Uterus (tissue), 4 donors: ENCODE data around the gene FANCL. TPM values are rescaled to one million over a fixed set of nuclear protein-coding genes. Genes with fewer than 3 reads are reported as not detected.

Experiments
- DNase-seq, 2 donors: peaks; one replicate each; pipeline ENCODE4 v3.0.0-alpha.2; 2019 to 2020
- H3K27ac ChIP-seq, 2 donors: fragments of 200-600 bp; sonication (generic); 1 replicate in 1 of 2; 2 replicates in 1 of 2; pipeline ENCODE4 v1.5.1; 2016 to 2018
- H3K27me3 ChIP-seq, 2 donors: fragments of 200-600 bp; sonication (generic); one replicate each; pipeline ENCODE4 v1.5.1; 2018 to 2019; ENCODE audit warnings: control low read depth in 1 of 2
- H3K36me3 ChIP-seq, 2 donors: fragments of 200-600 bp; sonication (generic); one replicate each; pipeline ENCODE4 v1.5.1; 2019; ENCODE audit warnings: control low read depth in 1 of 2
- H3K4me1 ChIP-seq, 2 donors: fragments of 200-600 bp; sonication (generic); one replicate each; pipeline ENCODE4 v1.5.1; 2018 to 2019; ENCODE audit warnings: control low read depth in 1 of 2
- H3K4me3 ChIP-seq, 2 donors: fragments of 200-600 bp; sonication (generic); 1 replicate in 1 of 2; 2 replicates in 1 of 2; pipeline ENCODE4 v1.5.1; 2018 to 2019; ENCODE audit warnings: mild to moderate bottlenecking in 1 of 2
- H3K9me3 ChIP-seq, 2 donors: fragments of 200-600 bp; sonication (generic); one replicate each; pipeline ENCODE4 v1.5.1; 2019; ENCODE audit warnings: control low read depth in 1 of 2
- POLR2A ChIP-seq, 2 donors: fragments of 450-650 bp; IDR thresholded peaks; one replicate each; pipeline ENCODE4 v1.6.1; 2016; ENCODE audit warnings: antibody characterized with exemption in 2 of 2, mild to moderate bottlenecking in 1 of 2, moderate library complexity in 1 of 2
- intact Hi-C: fragments of 100-400 bp; cut with DNase I; formaldehyde crosslinking; loops from one replicate; pipeline ENCODE4 v1.15.1; 2023; ENCODE audit warnings: low total_unique reads
- total RNA-seq, 4 donors: library from RNA; depleted of rRNA in 3 of 4; stranded (reverse); fragments of >200 nt in 3 of 4; gene quantifications; one replicate each; pipeline versions ENCODE4 v1.1.0 to v1.2.4, GENCODE V29; 2014 to 2023
- TF ChIP-seq, protein P1 (sequence below), 4 experiments: fragments of 200-600 bp in 2 of 4; fragments of 450-650 bp in 2 of 4; sonication (generic) in 2 of 4; IDR thresholded peaks; one replicate each; pipeline ENCODE4 v1.5.1; 2016 to 2019; ENCODE audit warnings: antibody characterized with exemption in 4 of 4, mild to moderate bottlenecking in 2 of 4, moderate library complexity in 1 of 4
- donor health status: DM: yes; HTN: yes; CAD: no.

The FANCL gene
- total RNA-seq, 4 donors from 2014 or later: 69.8 to 302 (median 96.4) TPM

DNA sequence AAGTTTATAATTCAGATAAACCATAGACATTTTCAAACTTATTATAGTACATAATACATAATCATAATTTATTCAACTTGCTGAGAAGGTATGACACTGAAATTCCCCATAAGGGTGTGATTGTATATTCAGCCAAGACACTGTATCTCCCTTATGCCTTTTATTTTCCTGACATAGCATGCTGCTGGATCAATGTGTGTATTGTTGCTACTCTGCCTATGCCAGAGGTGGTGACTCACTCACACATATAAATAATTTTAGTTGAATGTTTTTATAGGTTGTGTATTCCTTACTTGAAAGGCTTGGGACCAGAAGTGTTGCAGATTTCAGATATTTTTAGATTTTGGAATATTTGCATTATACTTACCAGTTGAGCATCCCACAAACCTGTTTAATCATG is 107.7 kb downstream of the FANCL start:
- H3K36me3 ChIP-seq: no peaks in the 10 kb centered on the region
- TF ChIP-seq, protein P1, sequence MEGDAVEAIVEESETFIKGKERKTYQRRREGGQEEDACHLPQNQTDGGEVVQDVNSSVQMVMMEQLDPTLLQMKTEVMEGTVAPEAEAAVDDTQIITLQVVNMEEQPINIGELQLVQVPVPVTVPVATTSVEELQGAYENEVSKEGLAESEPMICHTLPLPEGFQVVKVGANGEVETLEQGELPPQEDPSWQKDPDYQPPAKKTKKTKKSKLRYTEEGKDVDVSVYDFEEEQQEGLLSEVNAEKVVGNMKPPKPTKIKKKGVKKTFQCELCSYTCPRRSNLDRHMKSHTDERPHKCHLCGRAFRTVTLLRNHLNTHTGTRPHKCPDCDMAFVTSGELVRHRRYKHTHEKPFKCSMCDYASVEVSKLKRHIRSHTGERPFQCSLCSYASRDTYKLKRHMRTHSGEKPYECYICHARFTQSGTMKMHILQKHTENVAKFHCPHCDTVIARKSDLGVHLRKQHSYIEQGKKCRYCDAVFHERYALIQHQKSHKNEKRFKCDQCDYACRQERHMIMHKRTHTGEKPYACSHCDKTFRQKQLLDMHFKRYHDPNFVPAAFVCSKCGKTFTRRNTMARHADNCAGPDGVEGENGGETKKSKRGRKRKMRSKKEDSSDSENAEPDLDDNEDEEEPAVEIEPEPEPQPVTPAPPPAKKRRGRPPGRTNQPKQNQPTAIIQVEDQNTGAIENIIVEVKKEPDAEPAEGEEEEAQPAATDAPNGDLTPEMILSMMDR (IDR thresholded peaks at IDR 0.05): no peak
- no peak for TF ChIP-seq POLR2A (IDR thresholded peaks at IDR 0.05)
- H3K4me3 ChIP-seq: no peak overlapping the region
- H3K9me3 ChIP-seq: no peaks in the 10 kb centered on the region
- intact Hi-C loops: no loop called here
- no peak for DNase-seq
- peaks cover 6 to 7% of the 10 kb centered on the region in 2 donors for H3K4me1 ChIP-seq
- H3K27me3 ChIP-seq: no peaks in the 10 kb centered on the region
- H3K27ac ChIP-seq: no peak overlapping the region

DNA sequence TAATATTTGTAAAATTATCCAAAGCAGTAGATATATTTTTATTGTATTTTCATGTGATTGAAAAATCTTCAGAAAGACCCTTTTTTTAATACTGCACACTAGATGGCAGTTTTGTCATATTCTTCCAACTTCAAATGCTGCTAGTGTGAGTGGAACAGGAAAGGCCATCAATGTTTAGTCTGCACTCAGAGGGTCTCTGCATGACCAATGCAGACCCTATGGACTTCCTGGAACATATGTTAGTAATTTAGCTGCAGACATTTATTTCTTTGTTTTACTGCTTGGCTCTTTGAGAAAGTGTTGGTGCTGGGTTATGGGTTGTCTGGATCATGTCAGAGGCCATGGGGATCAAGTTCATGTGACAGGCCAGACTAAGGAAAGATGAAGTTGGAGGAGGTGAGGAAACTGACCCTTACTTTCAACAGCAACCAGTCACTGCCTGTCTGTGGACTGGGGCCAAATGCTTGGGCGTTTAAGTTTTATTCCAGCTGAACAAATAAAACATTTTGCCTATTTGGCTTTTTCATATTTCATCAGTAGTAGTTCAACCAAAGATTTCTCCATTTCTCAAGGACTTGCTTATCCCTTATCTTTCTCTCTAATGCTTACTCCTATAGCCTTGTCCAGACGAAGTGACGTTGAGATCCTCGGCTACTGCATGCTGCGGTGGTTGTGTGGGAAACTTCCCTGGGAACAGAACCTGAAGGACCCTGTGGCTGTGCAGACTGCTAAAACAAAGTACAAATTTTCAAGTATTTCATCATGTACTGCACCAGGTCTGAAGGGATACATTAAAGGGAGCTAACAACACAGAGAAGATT is 109.7 kb downstream of the FANCL start:
- peak in 1 of 2 donors; percentile 20 for DNase-seq
- no peak for TF ChIP-seq POLR2A (IDR thresholded peaks at IDR 0.05)
- TF ChIP-seq, protein P1 (IDR thresholded peaks at IDR 0.05): peak in 1 of 4 experiments; percentile 6
- H3K27ac ChIP-seq: peak overlapping the region in 1 of 2 donors; percentile 8
- intact Hi-C loops: no loop called here
- no peak overlapping the region for H3K4me3 ChIP-seq
- H3K9me3 ChIP-seq: no peaks in the 10 kb centered on the region
- no peaks in the 10 kb centered on the region for H3K36me3 ChIP-seq
- no peaks in the 10 kb centered on the region for H3K27me3 ChIP-seq
- peaks cover 6 to 7% of the 10 kb centered on the region in 2 donors for H3K4me1 ChIP-seq

DNA sequence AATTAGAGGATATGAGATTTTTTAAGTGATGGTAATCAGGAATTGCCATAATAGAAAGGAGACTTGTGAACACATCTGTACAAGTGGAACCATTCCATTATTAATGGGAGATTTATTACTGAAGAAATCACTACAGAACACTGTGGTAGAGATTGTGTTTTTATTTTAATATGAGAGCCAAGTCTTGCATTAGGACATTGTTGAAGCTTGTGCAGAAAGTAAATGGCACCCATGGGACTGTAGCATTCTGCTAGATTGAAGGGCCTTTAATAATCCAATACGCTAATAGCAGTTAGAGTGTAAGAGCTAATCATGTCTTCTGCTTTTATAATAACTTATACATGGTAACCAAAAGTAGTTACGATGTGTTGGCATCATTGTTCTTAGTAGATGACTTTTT is 110.9 kb downstream of the FANCL start:
- no peak overlapping the region for H3K27ac ChIP-seq
- H3K36me3 ChIP-seq: no peaks in the 10 kb centered on the region
- no peaks in the 10 kb centered on the region for H3K9me3 ChIP-seq
- intact Hi-C loops: no loop called here
- no peak for DNase-seq
- TF ChIP-seq POLR2A (IDR thresholded peaks at IDR 0.05): no peak
- TF ChIP-seq, protein P1 (IDR thresholded peaks at IDR 0.05): no peak
- H3K4me1 ChIP-seq: peaks cover 6 to 7% of the 10 kb centered on the region in 2 donors
- no peaks in the 10 kb centered on the region for H3K27me3 ChIP-seq
- no peak overlapping the region for H3K4me3 ChIP-seq

DNA sequence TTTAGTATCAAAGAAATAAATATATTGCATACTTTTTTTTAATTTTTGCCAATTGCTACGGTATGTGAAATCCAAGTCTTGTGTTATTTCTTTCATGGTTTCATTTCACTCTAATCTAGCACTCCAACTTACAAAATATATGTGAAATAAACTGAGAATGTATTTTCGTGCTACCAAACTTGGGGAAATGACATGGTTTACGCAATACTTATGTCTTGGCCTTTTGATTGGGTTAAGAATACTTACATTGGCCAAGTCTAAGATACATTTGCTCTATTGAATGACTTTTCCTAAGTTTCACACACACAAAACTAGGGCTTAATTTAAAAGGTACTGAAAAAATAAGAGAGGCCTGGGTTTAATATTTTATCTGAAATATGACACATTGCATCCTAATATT is 114.0 kb downstream of the FANCL start:
- TF ChIP-seq, protein P1 (IDR thresholded peaks at IDR 0.05): no peak
- no peak for TF ChIP-seq POLR2A (IDR thresholded peaks at IDR 0.05)

DNA sequence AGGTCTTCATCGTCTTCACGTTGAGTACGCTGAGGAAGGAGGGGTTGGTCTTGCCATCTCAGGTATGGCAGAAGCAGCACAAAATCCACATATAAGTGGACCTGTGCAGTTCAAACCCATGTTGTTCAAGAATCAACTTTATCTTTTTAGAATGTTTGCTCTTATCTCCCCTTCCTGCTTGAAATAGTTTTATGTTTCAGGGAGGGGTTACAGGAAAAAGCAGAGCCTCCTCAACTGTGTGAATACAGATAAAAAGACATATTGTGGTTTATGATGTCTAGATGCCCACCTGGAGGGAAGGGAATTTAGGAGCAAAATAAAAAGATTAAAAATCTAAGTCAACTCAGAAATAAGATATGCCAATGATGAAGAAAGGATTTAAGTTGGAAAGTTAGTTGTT is 118.6 kb downstream of the FANCL start:
- H3K36me3 ChIP-seq: no peaks in the 10 kb centered on the region
- TF ChIP-seq POLR2A (IDR thresholded peaks at IDR 0.05): no peak
- TF ChIP-seq, protein P1 (IDR thresholded peaks at IDR 0.05): no peak
- intact Hi-C loops: no loop called here
- H3K27me3 ChIP-seq: no peaks in the 10 kb centered on the region
- DNase-seq: no peak
- H3K4me1 ChIP-seq: no peaks in the 10 kb centered on the region
- H3K27ac ChIP-seq: no peak overlapping the region
- H3K9me3 ChIP-seq: no peaks in the 10 kb centered on the region
- no peak overlapping the region for H3K4me3 ChIP-seq

More for the DNA sequence above, 114.0 kb downstream of the FANCL start:
- Histone ChIP-seq H3K27me3 (no peaks in the 10 kb centered on the region), H3K9me3 (no peaks in the 10 kb centered on the region), H3K27ac (no peak overlapping the region), H3K4me3 (no peak overlapping the region), H3K4me1 (peaks cover 6 to 7% of the 10 kb centered on the region in 2 donors), H3K36me3 (no peaks in the 10 kb centered on the region)
- intact Hi-C loops: no loop called here
- no peak for DNase-seq
